Esophagus muscularis mucosa (tissue), 4 donors: ENCODE data around the gene SNAPC3.

Source experiments
- EP300 ChIP-seq: sonication (generic); formaldehyde crosslinking; IDR thresholded peaks from one replicate; pipeline ENCODE4 v1.6.1; 2017; ENCODE audit warnings: antibody characterized with exemption
- POLR2AphosphoS5 ChIP-seq, 2 donors: sonication (generic); formaldehyde crosslinking; IDR thresholded peaks; one replicate each; pipeline ENCODE4 v1.6.1; 2017; ENCODE audit warnings: antibody characterized with exemption in 2 of 2
- TF ChIP-seq, protein P1 (sequence below), 3 experiments: fragments of 200-600 bp in 2 of 3; fragments of 450-650 bp in 1 of 3; sonication (generic) in 2 of 3; IDR thresholded peaks; one replicate each; pipeline ENCODE4 v1.5.1; 2017 to 2019; ENCODE audit warnings: antibody characterized with exemption in 3 of 3, mild to moderate bottlenecking in 2 of 3, moderate library complexity in 1 of 3

DNA sequence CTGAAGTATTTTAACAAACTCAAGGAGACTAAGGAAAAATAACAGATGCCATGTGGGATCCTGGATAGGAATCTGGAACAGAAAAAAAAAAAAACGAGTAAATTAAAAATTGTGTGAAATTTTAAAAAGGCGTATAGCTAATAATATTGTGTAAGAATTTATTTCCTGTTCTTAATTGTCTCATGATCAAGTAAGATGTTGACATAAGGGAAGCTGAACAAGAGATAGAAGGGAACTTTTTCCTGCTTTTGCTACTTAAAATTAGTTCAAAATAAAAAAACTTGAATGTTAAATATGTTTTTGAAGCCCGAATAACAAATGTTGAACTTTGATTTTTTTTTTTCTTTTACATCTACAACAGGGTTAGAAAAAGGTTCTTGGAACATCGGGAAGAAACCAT is 10.5 kb downstream of the SNAPC3 start:
- TF ChIP-seq, protein P1, sequence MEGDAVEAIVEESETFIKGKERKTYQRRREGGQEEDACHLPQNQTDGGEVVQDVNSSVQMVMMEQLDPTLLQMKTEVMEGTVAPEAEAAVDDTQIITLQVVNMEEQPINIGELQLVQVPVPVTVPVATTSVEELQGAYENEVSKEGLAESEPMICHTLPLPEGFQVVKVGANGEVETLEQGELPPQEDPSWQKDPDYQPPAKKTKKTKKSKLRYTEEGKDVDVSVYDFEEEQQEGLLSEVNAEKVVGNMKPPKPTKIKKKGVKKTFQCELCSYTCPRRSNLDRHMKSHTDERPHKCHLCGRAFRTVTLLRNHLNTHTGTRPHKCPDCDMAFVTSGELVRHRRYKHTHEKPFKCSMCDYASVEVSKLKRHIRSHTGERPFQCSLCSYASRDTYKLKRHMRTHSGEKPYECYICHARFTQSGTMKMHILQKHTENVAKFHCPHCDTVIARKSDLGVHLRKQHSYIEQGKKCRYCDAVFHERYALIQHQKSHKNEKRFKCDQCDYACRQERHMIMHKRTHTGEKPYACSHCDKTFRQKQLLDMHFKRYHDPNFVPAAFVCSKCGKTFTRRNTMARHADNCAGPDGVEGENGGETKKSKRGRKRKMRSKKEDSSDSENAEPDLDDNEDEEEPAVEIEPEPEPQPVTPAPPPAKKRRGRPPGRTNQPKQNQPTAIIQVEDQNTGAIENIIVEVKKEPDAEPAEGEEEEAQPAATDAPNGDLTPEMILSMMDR (IDR thresholded peaks at IDR 0.05) = no peak
- no peak for TF ChIP-seq POLR2AphosphoS5 (IDR thresholded peaks at IDR 0.05)
- TF ChIP-seq EP300 = no peak
